SK-N-SH (cell line): ENCODE results near the gene SMIM5. TPM values are rescaled to one million over a fixed set of nuclear protein-coding genes. Genes with fewer than 3 reads are reported as not detected.

Experiments used
- CTCF ChIA-PET: fragments of 300-600, 350-600 bp; formaldehyde crosslinking; extraction: SDS; loops from one replicate; lab custom pipeline; 2021; lab: Yijun Ruan, JAX
- POLR2A ChIA-PET: fragments of 350-600 bp; sonication (Branson Sonifier 250); formaldehyde crosslinking; extraction: SDS; loops from one replicate; lab custom pipeline; 2020; ENCODE audit warnings: antibody characterized with exemption, inconsistent platforms; lab: Yijun Ruan, JAX
- DNase-seq: peaks from one replicate; pipeline ENCODE4 v3.0.0; 2012
- H2AFZ ChIP-seq: fragments of 200-600 bp; sonication (generic); 2 replicates; pipeline ENCODE4 v1.8.1; 2016; ENCODE audit warnings: antibody characterized with exemption, mild to moderate bottlenecking, low read depth
- H3F3A ChIP-seq: fragments of 200-600 bp; sonication (generic); replicated peaks from 2 replicates; pipeline ENCODE3; 2016; ENCODE audit warnings: antibody characterized with exemption, mild to moderate bottlenecking; ENCODE audit not compliant: insufficient read depth
- H3K27ac ChIP-seq, 2 experiments: fragments of 200-500 bp in 1 of 2; fragments of 200-600 bp in 1 of 2; sonication (Bioruptor generic) in 1 of 2; sonication (generic), shearing (Covaris generic) in 1 of 2; 2 replicates each; pipeline versions ENCODE4 v1.5.1 to v1.6.1; 2014 to 2016; ENCODE audit warnings: low read depth in 2 of 2, inconsistent platforms in 1 of 2, low read length in 1 of 2, mild to moderate bottlenecking in 1 of 2, mixed read lengths in 1 of 2
- H3K27me3 ChIP-seq: fragments of 200-600 bp; sonication (generic), shearing (Covaris generic); 2 replicates; pipeline ENCODE4 v1.6.1; 2016; ENCODE audit warnings: mixed run types; ENCODE audit not compliant: insufficient read depth
- H3K36me3 ChIP-seq, 2 experiments: fragments of 200-500 bp in 1 of 2; fragments of 200-600 bp in 1 of 2; sonication (Bioruptor generic) in 1 of 2; sonication (generic) in 1 of 2; replicated peaks in 1 of 2; 2 replicates each; pipeline versions ENCODE3 to v1.5.1; 2014 to 2016; ENCODE audit warnings: low read length in 1 of 2, mild to moderate bottlenecking in 1 of 2; ENCODE audit not compliant: insufficient read depth in 2 of 2, control insufficient read depth in 1 of 2
- H3K4me1 ChIP-seq, 2 experiments: fragments of 200-500 bp in 1 of 2; fragments of 200-600 bp in 1 of 2; sonication (Bioruptor generic) in 1 of 2; sonication (generic), shearing (Covaris generic) in 1 of 2; 2 replicates each; pipeline versions ENCODE4 v1.5.1 to v1.6.1; 2014 to 2016; ENCODE audit warnings: low read depth in 1 of 2, low read length in 1 of 2, mixed run types in 1 of 2; ENCODE audit not compliant: insufficient read depth in 2 of 2, control insufficient read depth in 1 of 2
- H3K4me2 ChIP-seq: fragments of 200-600 bp; sonication (generic), shearing (Covaris generic); 2 replicates; pipeline ENCODE4 v1.6.1; 2017; ENCODE audit warnings: mixed run types
- H3K4me3 ChIP-seq, 2 experiments: fragments of 200-500 bp in 1 of 2; fragments of 200-600 bp in 1 of 2; sonication (Bioruptor generic) in 1 of 2; sonication (generic), shearing (Covaris generic) in 1 of 2; 2 replicates each; pipeline versions ENCODE4 v1.5.1 to v1.8.1; 2014 to 2016; ENCODE audit warnings: low read depth in 2 of 2, inconsistent platforms in 1 of 2, low read length in 1 of 2, mild to moderate bottlenecking in 1 of 2, mixed read lengths in 1 of 2, moderate library complexity in 1 of 2
- H3K79me2 ChIP-seq: fragments of 200-600 bp; sonication (generic); 2 replicates; pipeline ENCODE4 v1.8.1; 2017; ENCODE audit warnings: mild to moderate bottlenecking; ENCODE audit not compliant: insufficient read depth
- H3K9ac ChIP-seq: fragments of 200-600 bp; sonication (generic); 2 replicates; pipeline ENCODE4 v1.6.1; 2017; ENCODE audit warnings: mixed run types
- H3K9me2 ChIP-seq: fragments of 200-600 bp; sonication (generic); 2 replicates; pipeline ENCODE4 v1.6.1; 2017; ENCODE audit warnings: mixed run types
- H3K9me3 ChIP-seq: fragments of 200-600 bp; sonication (generic); 2 replicates; pipeline ENCODE4 v1.6.1; 2017; ENCODE audit warnings: mixed run types, mild to moderate bottlenecking, moderate library complexity
- H4K20me1 ChIP-seq: fragments of 200-600 bp; sonication (generic); 2 replicates; pipeline ENCODE4 v1.6.1; 2017; ENCODE audit warnings: mild to moderate bottlenecking, mixed run types; ENCODE audit not compliant: insufficient read depth
- CHD2 ChIP-seq: fragments of 150-350 bp; IDR thresholded peaks from 2 replicates; pipeline ENCODE4 v1.6.1; 2018; ENCODE audit warnings: low read length; ENCODE audit not compliant: partially characterized antibody
- CTCF ChIP-seq: fragments of 200-600 bp; sonication (generic); IDR thresholded peaks from 2 replicates; pipeline ENCODE4 v1.6.1; 2017; ENCODE audit warnings: antibody characterized with exemption, mild to moderate bottlenecking, moderate library complexity
- EP300 ChIP-seq, 2 experiments: IDR thresholded peaks; 2 replicates each; pipeline versions ENCODE4 v1.4.0 to v1.6.1; 2012; ENCODE audit warnings: borderline replicate concordance in 1 of 2, low read depth in 1 of 2, low read length in 1 of 2
- EZH2phosphoT487 ChIP-seq: fragments of 200-600 bp; sonication (generic); IDR thresholded peaks from 2 replicates; pipeline ENCODE4 v1.6.1; 2017; ENCODE audit warnings: low read depth, mixed run types, mild to moderate bottlenecking, antibody characterized with exemption, moderate library complexity, borderline replicate concordance
- FOXM1 ChIP-seq: IDR thresholded peaks from 2 replicates; pipeline ENCODE4 v1.4.0; 2012; ENCODE audit warnings: low read depth, mild to moderate bottlenecking
- GATA2 ChIP-seq: sonication (generic); formaldehyde crosslinking; IDR thresholded peaks from 2 replicates; pipeline ENCODE4 v1.5.0; 2020; ENCODE audit warnings: mild to moderate bottlenecking, missing genetic modification reagents
- JUND ChIP-seq: IDR thresholded peaks from 2 replicates; pipeline ENCODE4 v1.4.0; 2012
- RAD21 ChIP-seq: IDR thresholded peaks from 2 replicates; pipeline ENCODE4 v1.6.1; 2012; ENCODE audit warnings: mild to moderate bottlenecking, low read length
- SMC3 ChIP-seq: IDR thresholded peaks from 2 replicates; pipeline ENCODE4 v1.6.1; 2012; ENCODE audit warnings: low read depth, low read length, improper control_type of control experiment
- TEAD4 ChIP-seq: IDR thresholded peaks from 2 replicates; pipeline ENCODE4 v1.4.0; 2012; ENCODE audit warnings: mild to moderate bottlenecking, borderline replicate concordance; ENCODE audit not compliant: insufficient read depth
- USF1 ChIP-seq: IDR thresholded peaks from 2 replicates; pipeline ENCODE4 v1.4.0; 2012; ENCODE audit warnings: low read depth, borderline replicate concordance
- WGBS: methylation state at CpG from one replicate; pipeline ENCODE4 v1.1.6; 2017; ENCODE audit warnings: low lambda C conversion rate; 5-methylcytosine and 5-hydroxymethylcytosine counted together
- polyA plus RNA-seq, 3 experiments: library from polyadenylated mRNA; depleted of rRNA; stranded (reverse); fragments of >200 nt; gene quantifications; 2 replicates each; pipeline ENCODE4 v1.2.3, GENCODE V29; 2012

Gene SMIM5
- polyA plus RNA-seq, 1 of the 3 experiments (the other 2 are of a cell fraction): 0.02 TPM

DNA sequence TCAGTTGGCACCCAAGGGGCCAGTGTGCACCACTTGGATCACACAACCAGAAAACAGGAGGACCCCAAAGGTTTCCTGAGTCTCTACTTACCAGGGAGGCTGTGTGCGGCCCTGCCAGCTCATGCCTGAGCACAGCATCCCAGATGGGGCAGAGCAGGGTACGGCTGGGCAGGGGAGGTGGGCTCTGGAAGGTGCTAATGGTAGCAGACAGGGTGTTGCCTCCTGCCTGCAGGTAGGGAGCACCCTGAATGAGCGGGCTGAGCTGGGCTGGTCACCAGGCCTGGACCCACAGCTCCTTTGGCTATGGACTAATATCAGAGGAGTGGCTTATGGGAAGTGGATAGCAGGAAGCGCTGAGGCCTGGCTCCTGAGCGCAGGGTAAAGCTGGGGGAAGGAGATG is 19.1 kb downstream of the SMIM5 start:
- Histone ChIP-seq H3K4me2 (no peak overlapping the region), H3K4me3 (no peak overlapping the region), H3K9me2 (no peaks in the 10 kb centered on the region), H3K27me3 (no peaks in the 10 kb centered on the region), H2AFZ (no peak overlapping the region), H3K79me2 (no peaks in the 10 kb centered on the region), H3K27ac (no peak overlapping the region), H3K9ac (no peak overlapping the region), H3K4me1 (no peaks in the 10 kb centered on the region), H3K36me3 (peaks cover 36 to 37% of the 10 kb centered on the region in 2 experiments), H4K20me1 (no peaks in the 10 kb centered on the region), H3K9me3 (no peaks in the 10 kb centered on the region), H3F3A (peaks cover 11% of the 10 kb centered on the region)
- WGBS: 84% methylated on average over 3 of the region's 5 CpGs
- no peak for DNase-seq
- POLR2A ChIA-PET: no interaction called here
- TF ChIP-seq USF1 (no peak), EZH2phosphoT487 (no peak), JUND (no peak), EP300 (IDR thresholded peaks at IDR 0.05; ENCODE audit: borderline replicate concordance in 1 of 2, low read depth in 1 of 2, low read length in 1 of 2) (no peak), FOXM1 (no peak), CHD2 (no peak), TEAD4 (no peak)
- CTCF ChIA-PET: interaction anchor here (0.8 to 31.7 kb wide), 19 partner anchors 9 to 136 kb away, joined by 3 to 1189 read pairs (median 4); partner anchors contain the start of genes RECQL5, SAP30BP, SMIM5 and TSEN54

GRCh38 chr17:75652934-75653549 is 19.8 kb downstream of the SMIM5 start:
- TF ChIP-seq SMC3 (peak; percentile 43; the same call in 1 of the 2 replicates), RAD21 (peak; percentile 68), GATA2 (CRISPR knock-in tag) (no peak), CTCF (peak; percentile 87)
- Histone ChIP-seq H3K27me3 (no peaks in the 10 kb centered on the region), H3K27ac (no peak overlapping the region), H3K4me2 (no peak overlapping the region), H3K79me2 (no peaks in the 10 kb centered on the region), H3F3A (peaks cover 11% of the 10 kb centered on the region), H3K36me3 (peaks cover 33 to 38% of the 10 kb centered on the region in 2 experiments), H3K4me3 (no peak overlapping the region), H3K4me1 (no peaks in the 10 kb centered on the region), H3K9ac (no peak overlapping the region), H3K9me2 (no peaks in the 10 kb centered on the region), H2AFZ (no peak overlapping the region), H3K9me3 (no peaks in the 10 kb centered on the region), H4K20me1 (no peaks in the 10 kb centered on the region)
- WGBS: 69% methylated on average over 6 of the region's 6 CpGs
- DNase-seq: peak; percentile 85
- ChIA-PET POLR2A (no interaction called here), CTCF (interaction anchor here (0.7 to 31.7 kb wide), 20 partner anchors 9 to 137 kb away, joined by 3 to 1189 read pairs (median 4); partner anchors contain the start of genes ITGB4, RECQL5, SAP30BP and SMIM5)
